DOHH2 (cell line): ENCODE measurements around the gene ABCG2.

Experiments
- H3F3A ChIP-seq: fragments of 200-600 bp; sonication (generic), shearing (Covaris generic); 2 replicates; pipeline ENCODE4 v1.6.0; 2016; ENCODE audit warnings: antibody characterized with exemption, mild to moderate bottlenecking; ENCODE audit not compliant: control insufficient read depth, insufficient read depth
- H3K27ac ChIP-seq: fragments of 200-600 bp; sonication (generic); 2 replicates; pipeline ENCODE4 v1.5.1; 2014; ENCODE audit warnings: low read depth, mild to moderate bottlenecking, low read length, moderate library complexity
- H3K27me3 ChIP-seq: fragments of 200-600 bp; sonication (generic); 2 replicates; pipeline ENCODE4 v1.6.1; 2014; ENCODE audit warnings: mild to moderate bottlenecking, low read length, mixed read lengths; ENCODE audit not compliant: control insufficient read depth
- H3K36me3 ChIP-seq: fragments of 200-600 bp; sonication (generic); 2 replicates; pipeline ENCODE4 v1.6.1; 2014; ENCODE audit warnings: mild to moderate bottlenecking, low read length, moderate library complexity, mixed read lengths; ENCODE audit not compliant: control insufficient read depth
- H3K4me1 ChIP-seq: fragments of 200-600 bp; sonication (generic); 2 replicates; pipeline ENCODE4 v1.6.1; 2014; ENCODE audit warnings: mild to moderate bottlenecking, low read length, mixed read lengths; ENCODE audit not compliant: control insufficient read depth
- H3K4me2 ChIP-seq: fragments of 200-600 bp; sonication (generic); 2 replicates; pipeline ENCODE4 v1.6.0; 2014; ENCODE audit warnings: mild to moderate bottlenecking, low read length, moderate library complexity
- H3K4me3 ChIP-seq: fragments of 200-600 bp; sonication (generic); 2 replicates; pipeline ENCODE4 v1.5.1; 2014; ENCODE audit warnings: mild to moderate bottlenecking, low read length, mixed read lengths
- H3K79me2 ChIP-seq: fragments of 200-600 bp; sonication (generic); 2 replicates; pipeline ENCODE4 v1.6.1; 2014; ENCODE audit warnings: mild to moderate bottlenecking, low read length, mixed read lengths; ENCODE audit not compliant: control insufficient read depth
- H3K9me2 ChIP-seq: fragments of 200-600 bp; sonication (generic); replicated peaks from 2 replicates; pipeline ENCODE4 v1.6.1; 2014; ENCODE audit warnings: mild to moderate bottlenecking, low read length, mixed read lengths; ENCODE audit not compliant: control insufficient read depth
- H3K9me3 ChIP-seq: fragments of 200-600 bp; sonication (generic); 2 replicates; pipeline ENCODE4 v1.6.1; 2014; ENCODE audit warnings: antibody characterized with exemption, low read length, mixed read lengths; ENCODE audit not compliant: control insufficient read depth, insufficient read depth
- H4K20me1 ChIP-seq: fragments of 200-600 bp; sonication (generic); 2 replicates; pipeline ENCODE4 v1.6.0; 2014; ENCODE audit warnings: low read depth, mild to moderate bottlenecking, antibody characterized with exemption, low read length, moderate library complexity; ENCODE audit not compliant: control insufficient read depth, insufficient read depth
- EZH2phosphoT487 ChIP-seq: fragments of 200-600 bp; sonication (generic); IDR thresholded peaks from 2 replicates; pipeline ENCODE4 v1.6.1; 2017; ENCODE audit warnings: borderline replicate concordance, mild to moderate bottlenecking, antibody characterized with exemption, low read length, moderate library complexity, mixed read lengths
- TF ChIP-seq, protein P1 (sequence below): fragments of 200-600 bp; sonication (generic); IDR thresholded peaks from one replicate; pipeline ENCODE4 v1.5.1; 2014; ENCODE audit warnings: antibody characterized with exemption, mild to moderate bottlenecking, low read depth, low read length; ENCODE audit not compliant: poor library complexity, severe bottlenecking

ABCG2 gene

GRCh38 chr4:88063634-88064296 is 94.7 kb downstream of the ABCG2 start:
- peaks cover 65% of the 10 kb centered on the region for H3K36me3 ChIP-seq
- H3K27ac ChIP-seq: no peak overlapping the region
- no peaks in the 10 kb centered on the region for H4K20me1 ChIP-seq
- H3K9me2 ChIP-seq: no peaks in the 10 kb centered on the region
- H3K4me2 ChIP-seq: no peak overlapping the region
- H3F3A ChIP-seq: no peaks in the 10 kb centered on the region
- H3K4me3 ChIP-seq: no peak overlapping the region
- H3K79me2 ChIP-seq: no peaks in the 10 kb centered on the region
- TF ChIP-seq, protein P1, sequence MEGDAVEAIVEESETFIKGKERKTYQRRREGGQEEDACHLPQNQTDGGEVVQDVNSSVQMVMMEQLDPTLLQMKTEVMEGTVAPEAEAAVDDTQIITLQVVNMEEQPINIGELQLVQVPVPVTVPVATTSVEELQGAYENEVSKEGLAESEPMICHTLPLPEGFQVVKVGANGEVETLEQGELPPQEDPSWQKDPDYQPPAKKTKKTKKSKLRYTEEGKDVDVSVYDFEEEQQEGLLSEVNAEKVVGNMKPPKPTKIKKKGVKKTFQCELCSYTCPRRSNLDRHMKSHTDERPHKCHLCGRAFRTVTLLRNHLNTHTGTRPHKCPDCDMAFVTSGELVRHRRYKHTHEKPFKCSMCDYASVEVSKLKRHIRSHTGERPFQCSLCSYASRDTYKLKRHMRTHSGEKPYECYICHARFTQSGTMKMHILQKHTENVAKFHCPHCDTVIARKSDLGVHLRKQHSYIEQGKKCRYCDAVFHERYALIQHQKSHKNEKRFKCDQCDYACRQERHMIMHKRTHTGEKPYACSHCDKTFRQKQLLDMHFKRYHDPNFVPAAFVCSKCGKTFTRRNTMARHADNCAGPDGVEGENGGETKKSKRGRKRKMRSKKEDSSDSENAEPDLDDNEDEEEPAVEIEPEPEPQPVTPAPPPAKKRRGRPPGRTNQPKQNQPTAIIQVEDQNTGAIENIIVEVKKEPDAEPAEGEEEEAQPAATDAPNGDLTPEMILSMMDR: no peak
- no peak for TF ChIP-seq EZH2phosphoT487
- H3K27me3 ChIP-seq: no peaks in the 10 kb centered on the region
- H3K4me1 ChIP-seq: no peaks in the 10 kb centered on the region
- H3K9me3 ChIP-seq: no peaks in the 10 kb centered on the region; the same call in 1 of the 2 replicates

DNA sequence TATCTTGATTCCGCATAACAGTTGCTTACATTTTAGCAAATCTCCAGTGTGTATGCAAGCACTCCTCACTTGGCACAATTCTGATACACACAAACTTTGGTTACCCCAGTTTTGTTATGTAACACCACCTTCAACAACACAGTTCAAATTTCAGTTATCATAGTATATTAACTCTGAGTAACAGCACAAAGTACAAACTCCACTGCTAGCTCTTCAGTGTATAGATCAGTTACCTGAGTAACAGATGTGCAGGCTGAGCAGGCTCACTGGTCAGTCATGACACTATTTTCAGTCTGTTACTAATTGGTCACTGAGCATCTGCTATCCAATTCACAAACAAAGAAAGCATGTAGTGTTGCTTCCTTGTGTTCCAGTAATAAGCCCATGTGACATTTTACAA is 95.6 kb downstream of the ABCG2 start:
- H3K27ac ChIP-seq: no peak overlapping the region
- H3K79me2 ChIP-seq: no peaks in the 10 kb centered on the region
- H3K4me2 ChIP-seq: no peak overlapping the region
- no peaks in the 10 kb centered on the region for H3K9me2 ChIP-seq
- no peak for TF ChIP-seq EZH2phosphoT487
- TF ChIP-seq, protein P1: no peak
- H3K4me3 ChIP-seq: no peak overlapping the region
- peaks cover 60% of the 10 kb centered on the region for H3K36me3 ChIP-seq
- H3F3A ChIP-seq: no peaks in the 10 kb centered on the region
- no peaks in the 10 kb centered on the region for H3K4me1 ChIP-seq
- H3K27me3 ChIP-seq: no peaks in the 10 kb centered on the region
- no peaks in the 10 kb centered on the region for H3K9me3 ChIP-seq
- no peaks in the 10 kb centered on the region for H4K20me1 ChIP-seq

DNA sequence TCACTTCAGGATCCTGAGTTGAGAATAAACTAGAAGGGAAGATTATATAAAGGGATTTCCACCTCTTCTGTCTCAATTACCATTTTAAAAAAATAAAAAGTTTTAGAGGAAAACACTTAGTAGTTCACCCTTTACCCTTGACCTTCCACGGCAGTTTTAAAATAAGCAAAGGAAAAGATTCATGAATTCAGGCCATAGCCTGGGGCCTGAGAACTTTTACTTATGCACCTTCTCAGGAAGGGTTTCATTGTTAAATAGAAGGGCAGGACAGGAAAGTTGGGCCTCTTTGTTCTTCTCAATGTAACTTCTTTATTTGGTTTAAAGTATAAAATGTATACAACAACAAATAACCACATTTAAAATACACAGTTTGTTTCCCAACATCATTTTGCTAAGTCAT is 96.1 kb downstream of the ABCG2 start:
- Histone ChIP-seq H3K36me3 (peaks cover 60% of the 10 kb centered on the region), H3K27ac (no peak overlapping the region)

More for the DNA sequence above, 96.1 kb downstream of the ABCG2 start:
- Histone ChIP-seq H3K9me2 (no peaks in the 10 kb centered on the region), H3K4me3 (no peak overlapping the region), H3K9me3 (no peaks in the 10 kb centered on the region), H3K4me1 (no peaks in the 10 kb centered on the region), H4K20me1 (no peaks in the 10 kb centered on the region), H3K79me2 (no peaks in the 10 kb centered on the region), H3K4me2 (no peak overlapping the region), H3F3A (no peaks in the 10 kb centered on the region), H3K27me3 (no peaks in the 10 kb centered on the region)
- no peak for TF ChIP-seq EZH2phosphoT487
- TF ChIP-seq, protein P1: no peak
